Panc1 (cell line): Measurements from ENCODE around the gene NCAM2. TPM values are rescaled to one million over a fixed set of nuclear protein-coding genes. Genes with fewer than 3 reads are reported as not detected.

ENCODE experiments used
- ATAC-seq: fragments of 200-7000 bp; cut with Tn5 transposase; 2 replicates; pipeline ENCODE4 v1.9.1; 2020; ENCODE audit warnings: mild to moderate bottlenecking, moderate library complexity
- BruUV-seq: library from RNA; stranded (reverse); fragments of 400-500 nt; replicated peaks from 2 replicates; lab custom pipeline; 2021; lab: Mats Ljungman, UMichigan
- CTCF ChIA-PET: fragments of 300-600 bp; sonication (Branson Sonifier 250); formaldehyde crosslinking; loops from one replicate; lab custom pipeline; 2022; ENCODE audit warnings: antibody characterized with exemption; lab: Charles Lee
- POLR2A ChIA-PET: fragments of 300-600 bp; sonication (Branson Sonifier 250); formaldehyde crosslinking; loops from one replicate; lab custom pipeline; 2022; ENCODE audit warnings: antibody characterized with exemption; lab: Charles Lee
- DNase-seq: peaks from one replicate; pipeline ENCODE4 v3.0.0-alpha.2; 2010; ENCODE audit warnings: low read depth, low spot score
- H3K27ac ChIP-seq: 2 replicates; pipeline ENCODE4 v1.5.1; 2011; ENCODE audit warnings: mild to moderate bottlenecking, low read length, inconsistent platforms
- H3K27me3 ChIP-seq: fragments of 200-500 bp; sonication (Bioruptor generic); 2 replicates; pipeline ENCODE4 v1.6.0; 2014; ENCODE audit warnings: low read length, inconsistent platforms; ENCODE audit not compliant: control insufficient read depth, insufficient read depth
- H3K36me3 ChIP-seq: fragments of 200-500 bp; sonication (Bioruptor generic); 2 replicates; pipeline ENCODE4 v1.5.1; 2014; ENCODE audit warnings: inconsistent platforms, mild to moderate bottlenecking, low read length, moderate library complexity; ENCODE audit not compliant: control insufficient read depth, insufficient read depth
- H3K4me1 ChIP-seq: 2 replicates; pipeline ENCODE4 v1.5.1; 2011; ENCODE audit warnings: inconsistent platforms, mild to moderate bottlenecking, low read length, moderate library complexity; ENCODE audit not compliant: control insufficient read depth, insufficient read depth
- H3K4me3 ChIP-seq, 2 experiments: 2 replicates each; pipeline ENCODE4 v1.5.1; 2011 to 2012; ENCODE audit warnings: low read depth in 2 of 2, low read length in 2 of 2, mild to moderate bottlenecking in 2 of 2, inconsistent platforms in 1 of 2, moderate library complexity in 1 of 2
- H3K9me3 ChIP-seq: fragments of 200-500 bp; sonication (Bioruptor generic); 2 replicates; pipeline ENCODE4 v1.5.1; 2014; ENCODE audit warnings: low read depth, mild to moderate bottlenecking, inconsistent platforms, low read length, moderate library complexity; ENCODE audit not compliant: control insufficient read depth, insufficient read depth
- CTCF ChIP-seq: fragments of 450-650 bp; IDR thresholded peaks from 2 replicates; pipeline ENCODE4 v1.5.1; 2017; ENCODE audit warnings: mild to moderate bottlenecking
- POLR2AphosphoS5 ChIP-seq: IDR thresholded peaks from 2 replicates; pipeline ENCODE4 v1.6.1; 2012; ENCODE audit warnings: mild to moderate bottlenecking, low read depth, low read length, moderate library complexity
- REST ChIP-seq, 2 experiments: IDR thresholded peaks; 2 replicates each; pipeline ENCODE4 v1.6.1; 2011 to 2012; ENCODE audit warnings: low read depth in 2 of 2, control low read depth in 1 of 2, low read length in 1 of 2, mild to moderate bottlenecking in 1 of 2, moderate library complexity in 1 of 2; ENCODE audit not compliant: insufficient read depth in 1 of 2
- SIN3A ChIP-seq: IDR thresholded peaks from 2 replicates; pipeline ENCODE4 v1.6.1; 2012; ENCODE audit warnings: low read depth, mild to moderate bottlenecking, low read length, moderate library complexity, borderline replicate concordance; ENCODE audit not compliant: insufficient read depth
- TCF7L2 ChIP-seq: IDR thresholded peaks from 2 replicates; pipeline ENCODE4 v1.6.1; 2011; ENCODE audit warnings: mild to moderate bottlenecking, low read depth, low read length, inconsistent platforms
- in situ Hi-C: cut with HindIII; loops from 2 replicates; pipeline ENCODE4 v1.10.0; 2016; ENCODE audit warnings: low sequenced_read_pairs, low pct_unique_long_range_greater_than_20kb
- intact Hi-C: fragments of 100-400 bp; cut with micrococcal nuclease; formaldehyde crosslinking; loops from one replicate; pipeline ENCODE4 v1.10.0; 2022; ENCODE audit not compliant: unreplicated experiment
- total RNA-seq: library from RNA; stranded (reverse); gene quantifications from one replicate; pipeline ENCODE4 v1.2.1, GENCODE V29; 2021; ENCODE audit not compliant: unreplicated experiment

The NCAM2 gene
- total RNA-seq, 1 experiment from 2014 or later: 2.2 TPM

DNA sequence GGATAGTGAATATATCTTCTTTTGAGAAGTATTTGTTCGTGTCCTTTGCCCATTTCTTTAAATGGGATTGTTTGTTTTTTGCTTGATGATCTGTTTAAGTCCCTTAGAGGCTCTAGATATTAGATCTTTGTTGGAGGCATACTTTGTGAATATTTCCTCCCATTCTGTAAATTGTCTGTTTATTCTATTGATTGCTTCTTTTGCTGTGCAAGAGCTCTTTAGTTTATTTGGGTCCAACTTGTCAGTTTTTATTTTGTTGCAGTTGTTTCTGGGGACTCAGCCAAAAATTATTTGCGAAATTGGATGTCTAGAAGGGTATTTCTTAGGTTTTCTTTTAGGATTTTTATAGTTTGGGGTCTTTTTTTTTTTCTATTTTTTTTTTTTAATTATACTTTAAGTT lies 302.8 kb downstream of the NCAM2 start:
- ATAC-seq: no peak
- in situ Hi-C loops (no loop called here), intact Hi-C loops (no loop called here)
- no peaks in the 10 kb centered on the region for H3K27me3 ChIP-seq
- no peaks in the 10 kb centered on the region for H3K4me1 ChIP-seq
- H3K27ac ChIP-seq: no peak overlapping the region
- DNase-seq: no peak
- no TSS peak for BruUV-seq
- TF ChIP-seq SIN3A: no peak
- TF ChIP-seq REST (IDR thresholded peaks at IDR 0.05; ENCODE audit: insufficient read depth in 1 of 2, low read depth in 2 of 2, low read length in 1 of 2): no peak
- no peak for TF ChIP-seq CTCF
- H3K9me3 ChIP-seq: no peaks in the 10 kb centered on the region
- ChIA-PET CTCF (no interaction called here), POLR2A (no interaction called here)
- no peaks in the 10 kb centered on the region for H3K36me3 ChIP-seq
- no peak overlapping the region for H3K4me3 ChIP-seq

GRCh38 chr21:21309510-21309909 lies 311.3 kb downstream of the NCAM2 start:
- no peak for ATAC-seq

More at GRCh38 chr21:21309510-21309909, 311.3 kb downstream of the NCAM2 start:
- BruUV-seq: no TSS peak
- H3K4me1 ChIP-seq: no peaks in the 10 kb centered on the region
- H3K9me3 ChIP-seq: no peaks in the 10 kb centered on the region
- H3K27me3 ChIP-seq: no peaks in the 10 kb centered on the region
- no peak overlapping the region for H3K4me3 ChIP-seq
- H3K27ac ChIP-seq: no peak overlapping the region
- ChIA-PET POLR2A (no interaction called here), CTCF (interaction anchor here (0.6 kb wide), 1 partner anchor 38 kb away, joined by 3 read pairs; no protein-coding TSS in a partner anchor)
- in situ Hi-C loops: no loop called here
- DNase-seq: no peak
- intact Hi-C loops: no loop called here
- H3K36me3 ChIP-seq: no peaks in the 10 kb centered on the region
- TF ChIP-seq SIN3A (no peak), CTCF (no peak), POLR2AphosphoS5 (no peak), TCF7L2 (no peak), REST (IDR thresholded peaks at IDR 0.05; ENCODE audit: insufficient read depth in 1 of 2, low read depth in 2 of 2, low read length in 1 of 2) (no peak)
